Measurements from ENCODE around the gene NAE1.
A peak's percentile ranks its signal among the peaks of the same experiment; 100 is the strongest.
"Not testable (repeated sequence)": the region's sequence is repeated elsewhere in the genome, so short reads cannot be mapped to it uniquely, and the experiment has no call there.

Gene NAE1

GRCh38 chr16:66830422-66831404 is at the start of gene NAE1:
Gene NAE1, minus strand, starts transcription at chr16:66830976. Its CDS starts 77 bp downstream, at chr16:66830899.
- peak; percentile 11 for DNase-seq

- DNase-seq, result no peak
These were observed 47.3 kb upstream of the NAE1 start for GRCh38 chr16:66878067-66878466.

GRCh38 chr16:66874079-66874775 is 43.5 kb upstream of the NAE1 start:
- no peak for DNase-seq

GRCh38 chr16:66873685-66874055 is 42.9 kb upstream of the NAE1 start:
- DNase-seq, result no peak

- no peak for DNase-seq
These were observed 42.3 kb upstream of the NAE1 start for GRCh38 chr16:66872943-66873684.

GRCh38 chr16:66872559-66872942 is 41.8 kb upstream of the NAE1 start:
- no peak for DNase-seq

- DNase-seq, result no peak
These were observed 41.1 kb upstream of the NAE1 start for GRCh38 chr16:66871840-66872239.

GRCh38 chr16:66871363-66871762 is 40.6 kb upstream of the NAE1 start:
- not testable (repeated sequence) for DNase-seq

- no peak for DNase-seq
These were observed 38.6 kb upstream of the NAE1 start for GRCh38 chr16:66869424-66869823.

- DNase-seq, result no peak
These were observed 32.9 kb upstream of the NAE1 start for GRCh38 chr16:66863707-66864106.

- DNase-seq, result no peak
These were observed 31.3 kb upstream of the NAE1 start for GRCh38 chr16:66862023-66862520.

GRCh38 chr16:66859397-66860068 is 28.8 kb upstream of the NAE1 start:
- peak; percentile 17 for DNase-seq

- DNase-seq, result peak; percentile 69
These were observed 28.1 kb upstream of the NAE1 start for GRCh38 chr16:66858740-66859396.

- no peak for DNase-seq
These were observed 26.7 kb upstream of the NAE1 start for GRCh38 chr16:66857437-66857836.

GRCh38 chr16:66856801-66857200 is 26.0 kb upstream of the NAE1 start:
- no peak for DNase-seq

- DNase-seq, result no peak
These were observed 25.5 kb upstream of the NAE1 start for GRCh38 chr16:66856184-66856730.

- DNase-seq, result no peak
These were observed 22.7 kb upstream of the NAE1 start for GRCh38 chr16:66853261-66854139.

GRCh38 chr16:66851166-66851964 is 20.6 kb upstream of the NAE1 start:
- no peak for DNase-seq

- no peak for DNase-seq
These were observed 19.5 kb upstream of the NAE1 start for GRCh38 chr16:66850115-66850815.
